Measurements from ENCODE around the gene MYO15A.

The MYO15A gene

DNA sequence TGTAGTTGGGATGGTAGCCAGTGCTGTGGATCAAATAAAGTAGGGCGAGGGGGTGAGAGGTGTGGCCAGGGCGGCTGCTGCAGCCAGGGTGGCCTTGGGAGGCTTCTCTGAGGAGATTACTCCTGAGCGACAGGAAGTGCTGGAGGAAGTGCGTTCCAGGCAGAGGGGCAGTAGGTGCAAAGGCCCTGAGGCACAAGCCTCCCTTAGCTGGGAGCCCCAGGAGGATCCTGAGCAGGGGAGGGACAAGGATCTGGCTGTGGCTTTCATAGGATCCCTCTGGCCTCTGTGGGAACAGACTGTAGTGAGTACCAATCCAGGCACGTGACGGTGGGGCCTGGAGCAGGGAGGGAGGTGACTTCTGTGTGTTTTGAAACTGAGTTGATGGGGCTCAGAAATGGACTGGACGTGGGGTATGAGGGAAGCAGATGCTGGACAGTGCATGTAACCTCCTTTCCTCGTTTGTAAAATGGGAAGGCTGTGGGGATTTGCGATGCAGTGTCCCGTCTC, 119.7 kb downstream of the MYO15A start:
- TF ChIP-seq REST (IDR thresholded peaks at IDR 0.05; ENCODE audit: insufficient read depth in 1 of 2, low read depth in 2 of 2, low read length in 2 of 2) (no peak), SIN3A (IDR thresholded peaks at IDR 0.05; ENCODE audit: borderline replicate concordance, insufficient read depth, low read length) (no peak), TAF1 (IDR thresholded peaks at IDR 0.05; ENCODE audit: borderline replicate concordance, insufficient read depth, low read length) (no peak), FOXP2 (optimal IDR thresholded peaks at IDR 0.05; ENCODE audit: borderline replicate concordance, extremely low read depth, extremely low read length, insufficient read depth) (no peak), POLR2AphosphoS5 (IDR thresholded peaks at IDR 0.05; ENCODE audit: low read depth, low read length) (no peak)

DNA sequence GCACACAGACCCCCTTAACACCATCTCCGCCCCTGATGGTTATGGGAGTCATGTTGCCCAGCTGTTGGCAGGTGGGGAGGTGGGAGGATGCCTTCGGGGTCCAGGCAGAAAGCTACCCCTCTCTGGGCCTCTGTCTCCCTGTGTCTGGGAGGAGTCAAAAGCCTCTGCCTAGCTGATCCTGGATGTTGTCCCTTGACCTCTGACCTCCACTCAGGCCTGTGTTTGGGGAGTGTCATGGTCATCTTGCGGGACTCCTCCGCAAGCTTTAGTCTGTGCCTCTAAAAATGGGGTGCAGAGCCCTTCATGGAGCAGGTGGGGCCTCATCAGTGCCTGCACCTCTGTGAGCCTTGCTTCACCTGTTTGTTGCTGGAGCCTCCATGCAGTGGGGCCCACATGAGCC, 120.7 kb downstream of the MYO15A start:
- TF ChIP-seq SIN3A (IDR thresholded peaks at IDR 0.05; ENCODE audit: borderline replicate concordance, insufficient read depth, low read length), result no peak
- no peak for TF ChIP-seq FOXP2 (optimal IDR thresholded peaks at IDR 0.05; ENCODE audit: borderline replicate concordance, extremely low read depth, extremely low read length, insufficient read depth)
- no peak for TF ChIP-seq POLR2AphosphoS5 (IDR thresholded peaks at IDR 0.05; ENCODE audit: low read depth, low read length)
- TF ChIP-seq REST (IDR thresholded peaks at IDR 0.05; ENCODE audit: insufficient read depth in 1 of 2, low read depth in 2 of 2, low read length in 2 of 2), result no peak
- TF ChIP-seq TAF1 (IDR thresholded peaks at IDR 0.05; ENCODE audit: borderline replicate concordance, insufficient read depth, low read length), result no peak

Data from PFSK-1 (cell line).